Astrocyte (in vitro differentiated cells and primary cell): ENCODE data around the gene GATB.

Experiments used
- CTCF ChIP-seq: IDR thresholded peaks from 2 replicates; pipeline ENCODE4 v1.5.1; 2011; ENCODE audit warnings: low read depth, mild to moderate bottlenecking, inconsistent platforms, low read length, moderate library complexity; ENCODE audit not compliant: insufficient read depth
- EZH2 ChIP-seq: IDR thresholded peaks from 2 replicates; pipeline ENCODE4 v1.6.1; 2012; ENCODE audit warnings: mild to moderate bottlenecking, low read length, inconsistent platforms; ENCODE audit not compliant: insufficient read depth

GRCh38 chr4:151808120-151808529 lies 47.3 kb upstream of the GATB start:
- TF ChIP-seq CTCF (no peak), EZH2 (no peak)
